ENCODE results near the gene DLG2.

GRCh38 chr11:85269109-85269508, 358.0 kb downstream of the DLG2 start:
- TF ChIP-seq CTCF (conservative IDR thresholded peaks at IDR 0.05; ENCODE audit: low read depth, low read length) (no peak), FOS (IDR thresholded peaks at IDR 0.05; ENCODE audit: low read depth, low read length) (no peak), POLR2A (IDR thresholded peaks at IDR 0.05; ENCODE audit: low read depth, low read length) (no peak), MAZ (IDR thresholded peaks at IDR 0.05; ENCODE audit: borderline replicate concordance, low read depth, low read length) (no peak)

Data from IMR-90 (cell line).